CD14-positive monocyte (primary cell): Measurements from ENCODE around the gene ALOX15. TPM values are rescaled to one million over a fixed set of nuclear protein-coding genes. Genes with fewer than 3 reads are reported as not detected.

ENCODE experiments used
- DNase-seq, 3 donors: peaks; one replicate each; pipeline ENCODE4 v3.0.0-alpha.2; 2011 to 2022
- H2AFZ ChIP-seq: 2 replicates; pipeline ENCODE4 v1.6.0; 2012; ENCODE audit warnings: mild to moderate bottlenecking, low read depth, low read length, inconsistent platforms; ENCODE audit not compliant: insufficient read depth, poor library complexity, severe bottlenecking
- H3K27ac ChIP-seq, 2 donors: 1 replicate in 1 of 2; 2 replicates in 1 of 2; pipeline ENCODE4 v1.5.1; 2012 to 2013; ENCODE audit warnings: low read length in 2 of 2, control low read depth in 1 of 2, inconsistent platforms in 1 of 2, low read depth in 1 of 2, mild to moderate bottlenecking in 1 of 2
- H3K27me3 ChIP-seq, 2 donors: one replicate each; pipeline versions ENCODE4 v1.6.0 to v1.6.1; 2011 to 2013; ENCODE audit warnings: low read length in 2 of 2; ENCODE audit not compliant: control insufficient read depth in 2 of 2, insufficient read depth in 2 of 2
- H3K36me3 ChIP-seq, 2 donors: replicated peaks in 1 of 2; 1 replicate in 1 of 2; 2 replicates in 1 of 2; pipeline versions ENCODE4 v1.5.1 to v1.6.1; 2012 to 2013; ENCODE audit warnings: low read length in 2 of 2, control low read depth in 1 of 2, inconsistent platforms in 1 of 2, mild to moderate bottlenecking in 1 of 2; ENCODE audit not compliant: insufficient read depth in 2 of 2, control insufficient read depth in 1 of 2
- H3K4me1 ChIP-seq, 2 donors: 1 replicate in 1 of 2; 2 replicates in 1 of 2; pipeline versions ENCODE4 v1.5.1 to v1.6.1; 2012 to 2013; ENCODE audit warnings: low read length in 2 of 2, control low read depth in 1 of 2, inconsistent platforms in 1 of 2, mild to moderate bottlenecking in 1 of 2, moderate library complexity in 1 of 2; ENCODE audit not compliant: insufficient read depth in 2 of 2, control insufficient read depth in 1 of 2
- H3K4me2 ChIP-seq: replicated peaks from 2 replicates; pipeline ENCODE3; 2012; ENCODE audit warnings: low read length, moderate library complexity, mild to moderate bottlenecking; ENCODE audit not compliant: poor library complexity, severe bottlenecking; ENCODE audit errors: extremely low read depth
- H3K4me3 ChIP-seq, 3 experiments: fragments of 200-600 bp in 1 of 3; sonication (generic) in 1 of 3; replicated peaks in 1 of 3; 1 replicate in 2 of 3; 2 replicates in 1 of 3; pipeline ENCODE4 v1.5.1; 2011 to 2013; ENCODE audit warnings: low read length in 3 of 3, mild to moderate bottlenecking in 3 of 3, control low read depth in 2 of 3, low read depth in 2 of 3, inconsistent platforms in 1 of 3, moderate library complexity in 1 of 3
- H3K79me2 ChIP-seq: 2 replicates; pipeline ENCODE4 v1.6.0; 2012; ENCODE audit warnings: mild to moderate bottlenecking, control low read depth, inconsistent platforms, low read length, moderate library complexity; ENCODE audit not compliant: insufficient read depth
- H3K9ac ChIP-seq: 2 replicates; pipeline ENCODE4 v1.6.0; 2017; ENCODE audit warnings: low read length, mild to moderate bottlenecking; ENCODE audit not compliant: insufficient read depth, poor library complexity, severe bottlenecking
- H3K9me3 ChIP-seq, 2 donors: replicated peaks in 1 of 2; 1 replicate in 1 of 2; 2 replicates in 1 of 2; pipeline versions ENCODE4 v1.5.1 to v1.6.1; 2012 to 2013; ENCODE audit warnings: low read length in 2 of 2, control low read depth in 1 of 2; ENCODE audit not compliant: control insufficient read depth in 1 of 2, insufficient read depth in 1 of 2
- H4K20me1 ChIP-seq: 2 replicates; pipeline ENCODE4 v1.6.0; 2012; ENCODE audit warnings: mild to moderate bottlenecking, low read length, control low read depth, moderate library complexity; ENCODE audit not compliant: insufficient read depth
- H3K27ac Mint-ChIP-seq, 7 donors: one replicate each; pipeline ENCODE4 v1.8.0; 2020; ENCODE audit warnings: mild to moderate bottlenecking in 7 of 7, mixed read lengths in 7 of 7, moderate library complexity in 6 of 7, inconsistent platforms in 2 of 7
- H3K27me3 Mint-ChIP-seq, 3 donors: one replicate each; pipeline ENCODE4 v1.8.0; 2021 to 2022; ENCODE audit warnings: low read depth in 3 of 3, mild to moderate bottlenecking in 3 of 3, mixed read lengths in 3 of 3, moderate library complexity in 3 of 3, inconsistent platforms in 1 of 3
- H3K36me3 Mint-ChIP-seq, 2 donors: one replicate each; pipeline ENCODE4 v1.8.0; 2020; ENCODE audit warnings: mixed read lengths in 2 of 2, inconsistent platforms in 1 of 2, mild to moderate bottlenecking in 1 of 2
- H3K4me1 Mint-ChIP-seq: one replicate; pipeline ENCODE4 v1.8.0; 2020; ENCODE audit warnings: mild to moderate bottlenecking, mixed read lengths
- H3K4me3 Mint-ChIP-seq, 2 donors: one replicate each; pipeline ENCODE4 v1.8.0; 2020; ENCODE audit warnings: mild to moderate bottlenecking in 2 of 2, mixed read lengths in 2 of 2, moderate library complexity in 1 of 2
- H3K9me3 Mint-ChIP-seq, 7 donors: one replicate each; pipeline ENCODE4 v1.8.0; 2020 to 2022; ENCODE audit warnings: mixed read lengths in 7 of 7, mild to moderate bottlenecking in 6 of 7, moderate library complexity in 6 of 7, inconsistent platforms in 2 of 7
- WGBS: methylation state at CpG from one replicate; pipeline ENCODE4 v1.1.5; 2013; ENCODE audit warnings: missing lambda C conversion rate; ENCODE audit not compliant: insufficient coverage; 5-methylcytosine and 5-hydroxymethylcytosine counted together
- intact Hi-C, 2 donors: fragments of 100-400 bp; cut with micrococcal nuclease; formaldehyde crosslinking; loops; one replicate each; pipeline versions ENCODE4 v1.15.0 to v1.15.1; 2023
- polyA plus RNA-seq, 3 donors: library from polyadenylated mRNA; depleted of rRNA in 1 of 3; unstranded in 2 of 3; stranded (reverse) in 1 of 3; fragments of 300-500 nt in 2 of 3; fragments of >200 nt in 1 of 3; fragmentation: Illumina TruSeq in 2 of 3; gene quantifications; 1 replicate in 2 of 3; 2 replicates in 1 of 3; pipeline ENCODE4 v1.2.3, GENCODE V29; 2012 to 2021
- TF ChIP-seq, protein P1 (sequence below): fragments of 200-600 bp; IDR thresholded peaks from one replicate; pipeline ENCODE4 v1.8.0; 2022; ENCODE audit warnings: antibody characterized with exemption, mild to moderate bottlenecking

ALOX15 gene
- polyA plus RNA-seq, 3 donors, result 0.05 to 0.13 TPM; not detected in 1

DNA sequence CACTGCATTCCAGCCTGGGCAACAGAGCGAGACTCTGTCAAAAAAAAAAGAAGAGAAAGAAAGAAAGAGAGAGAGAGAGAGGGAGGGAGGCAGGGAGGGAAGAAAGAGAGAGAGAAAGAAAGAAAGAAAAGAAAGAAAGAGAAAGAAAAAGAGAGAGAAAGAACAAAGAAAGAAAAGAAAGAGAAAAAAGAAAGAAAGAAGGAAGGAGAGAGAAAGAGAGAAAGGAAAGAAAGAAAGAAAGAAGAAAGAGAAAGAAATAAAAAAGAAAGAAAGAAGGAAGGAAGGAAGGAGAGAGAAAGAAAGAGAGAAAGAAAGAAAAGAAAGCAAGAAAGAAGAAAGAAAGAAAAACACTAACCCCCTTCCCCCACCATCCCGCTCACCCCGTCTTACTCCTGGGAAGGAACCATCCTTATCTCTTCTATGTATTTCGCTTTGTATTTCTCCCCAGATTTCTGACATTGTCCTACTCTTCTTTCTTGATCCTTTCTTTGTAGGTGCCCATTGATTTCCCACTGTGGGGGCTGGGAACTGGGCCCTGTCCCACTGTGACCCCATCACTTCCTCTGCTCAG is 20.9 kb downstream of the ALOX15 start:
- Mint-ChIP-seq H3K27me3 (peaks cover 6 to 15% (median 8%) of the 10 kb centered on the region in 3 donors), H3K4me1 (peaks cover 9% of the 10 kb centered on the region), H3K36me3 (no peaks in the 10 kb centered on the region), H3K9me3 (peaks cover 0 to 11% (median 2%) of the 10 kb centered on the region in 7 donors), H3K4me3 (no peak overlapping the region), H3K27ac (no peak overlapping the region)
- H3K9ac ChIP-seq, result no peak overlapping the region
- intact Hi-C loops, result no loop called here
- H3K79me2 ChIP-seq, result no peaks in the 10 kb centered on the region
- no peak for DNase-seq
- H3K36me3 ChIP-seq, result no peaks in the 10 kb centered on the region
- H3K4me2 ChIP-seq, result no peak overlapping the region
- no peak overlapping the region for H3K27ac ChIP-seq
- H3K9me3 ChIP-seq, result peaks cover 7 to 13% of the 10 kb centered on the region in 2 donors
- H3K27me3 ChIP-seq, result peaks cover 0 to 3% of the 10 kb centered on the region in 2 donors
- H3K4me1 ChIP-seq, result no peaks in the 10 kb centered on the region
- no peak overlapping the region for H3K4me3 ChIP-seq
- no peaks in the 10 kb centered on the region for H4K20me1 ChIP-seq
- WGBS, result 100% methylated on average over 2 of the region's 4 CpGs
- H2AFZ ChIP-seq, result no peak overlapping the region
- TF ChIP-seq, protein P1, sequence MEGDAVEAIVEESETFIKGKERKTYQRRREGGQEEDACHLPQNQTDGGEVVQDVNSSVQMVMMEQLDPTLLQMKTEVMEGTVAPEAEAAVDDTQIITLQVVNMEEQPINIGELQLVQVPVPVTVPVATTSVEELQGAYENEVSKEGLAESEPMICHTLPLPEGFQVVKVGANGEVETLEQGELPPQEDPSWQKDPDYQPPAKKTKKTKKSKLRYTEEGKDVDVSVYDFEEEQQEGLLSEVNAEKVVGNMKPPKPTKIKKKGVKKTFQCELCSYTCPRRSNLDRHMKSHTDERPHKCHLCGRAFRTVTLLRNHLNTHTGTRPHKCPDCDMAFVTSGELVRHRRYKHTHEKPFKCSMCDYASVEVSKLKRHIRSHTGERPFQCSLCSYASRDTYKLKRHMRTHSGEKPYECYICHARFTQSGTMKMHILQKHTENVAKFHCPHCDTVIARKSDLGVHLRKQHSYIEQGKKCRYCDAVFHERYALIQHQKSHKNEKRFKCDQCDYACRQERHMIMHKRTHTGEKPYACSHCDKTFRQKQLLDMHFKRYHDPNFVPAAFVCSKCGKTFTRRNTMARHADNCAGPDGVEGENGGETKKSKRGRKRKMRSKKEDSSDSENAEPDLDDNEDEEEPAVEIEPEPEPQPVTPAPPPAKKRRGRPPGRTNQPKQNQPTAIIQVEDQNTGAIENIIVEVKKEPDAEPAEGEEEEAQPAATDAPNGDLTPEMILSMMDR, result no peak

DNA sequence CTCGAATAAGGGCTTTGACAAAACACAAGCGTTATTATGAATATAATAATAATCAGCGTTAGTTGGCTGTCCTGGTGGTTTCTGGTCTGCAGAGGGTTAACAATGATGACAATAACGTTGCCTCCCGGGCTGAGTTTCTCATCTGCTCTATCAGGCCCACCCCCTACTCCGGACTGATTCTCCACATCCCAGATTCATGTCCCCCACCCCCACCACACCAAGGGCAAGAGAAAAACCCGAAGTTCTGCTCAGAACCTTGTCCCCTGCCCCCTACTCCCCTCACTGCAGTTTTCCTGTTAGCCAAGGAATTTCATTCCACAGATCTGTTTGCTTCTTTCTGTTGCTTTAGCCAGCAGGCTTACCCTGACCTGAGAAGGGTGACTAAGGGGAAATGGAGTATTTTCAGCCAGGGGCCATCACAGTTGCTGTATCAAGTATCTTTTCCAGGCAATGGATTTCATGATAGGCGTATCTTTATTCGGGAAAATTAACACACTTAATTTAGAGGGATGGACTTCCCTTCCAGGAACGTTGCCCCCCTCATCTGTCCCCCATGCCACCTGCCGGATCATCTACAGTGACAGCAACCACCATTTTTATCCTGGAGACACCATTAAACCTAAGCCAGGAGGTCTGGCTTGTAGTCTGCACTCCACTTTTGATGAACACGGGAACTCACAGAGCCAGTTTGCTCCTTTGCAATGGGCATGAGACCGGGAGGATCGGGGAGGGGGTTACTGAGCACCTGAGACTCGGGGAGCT is 23.7 kb downstream of the ALOX15 start:
- whole genome bisulfite sequencing, result 88% methylated on average over 6 of the region's 15 CpGs
- H3K9ac ChIP-seq, result no peak overlapping the region
- peaks cover 6 to 9% (median 8%) of the 10 kb centered on the region in 3 donors for H3K27me3 Mint-ChIP-seq

More for the DNA sequence above, 23.7 kb downstream of the ALOX15 start:
- H3K4me3 ChIP-seq, result no peak overlapping the region
- H4K20me1 ChIP-seq, result no peaks in the 10 kb centered on the region
- H3K4me3 Mint-ChIP-seq, result no peak overlapping the region
- H3K79me2 ChIP-seq, result no peaks in the 10 kb centered on the region
- H2AFZ ChIP-seq, result no peak overlapping the region
- no peak for DNase-seq
- no peak overlapping the region for H3K27ac ChIP-seq
- H3K9me3 Mint-ChIP-seq, result peaks cover 0 to 11% (median 0%) of the 10 kb centered on the region in 7 donors
- TF ChIP-seq, protein P1, result no peak
- H3K4me1 Mint-ChIP-seq, result no peaks in the 10 kb centered on the region
- peaks cover 0 to 3% of the 10 kb centered on the region in 2 donors for H3K27me3 ChIP-seq
- H3K36me3 ChIP-seq, result no peaks in the 10 kb centered on the region
- H3K4me1 ChIP-seq, result no peaks in the 10 kb centered on the region
- H3K36me3 Mint-ChIP-seq, result no peaks in the 10 kb centered on the region
- intact Hi-C loops, result no loop called here
- no peak overlapping the region for H3K4me2 ChIP-seq
- H3K27ac Mint-ChIP-seq, result peak overlapping the region in 1 of 7 donors; percentile 1
- peaks cover 7 to 13% of the 10 kb centered on the region in 2 donors for H3K9me3 ChIP-seq
